Stimulated activated CD4-positive, alpha-beta T cell treated with anti-CD3 and anti-CD28 coated beads, Interleukin-1b, Interleukin-23, amount 100 ng/mL, for 24 hours (primary cell): ENCODE data around the gene KRT1.
"Not testable (repeated sequence)": the region's sequence is repeated elsewhere in the genome, so short reads cannot be mapped to it uniquely, and the experiment has no call there.

Experiments
- DNase-seq, 4 experiments: peaks; one replicate each; pipeline ENCODE4 v3.0.0-alpha.2; 2020; ENCODE audit warnings: low read depth in 4 of 4, low spot score in 1 of 4

KRT1 gene

DNA sequence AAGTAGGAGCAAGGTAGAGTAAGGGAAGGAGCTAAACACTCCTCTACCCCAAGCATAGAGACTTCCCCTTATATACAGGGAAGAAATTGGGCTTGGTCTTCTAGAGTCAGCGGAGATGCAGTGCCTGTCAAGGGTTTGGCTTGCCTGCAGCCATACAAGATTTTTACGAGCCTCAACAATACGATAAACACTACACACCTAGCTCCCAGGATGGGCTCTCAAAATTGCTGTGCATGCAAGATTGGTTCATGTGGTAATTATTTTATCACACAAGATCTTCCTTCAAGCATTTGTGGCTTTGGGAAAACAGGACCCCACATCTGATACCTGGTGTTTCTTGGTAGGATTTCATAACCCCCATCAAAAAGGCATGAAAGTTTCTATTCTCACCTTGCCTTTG lies at the start of gene KRT1:
Gene KRT1, minus strand, starts transcription at position 45 of the 400 bp plus-strand sequence. CDS start 59 bp downstream, outside the sequence.
- DNase-seq, result no peak

DNA sequence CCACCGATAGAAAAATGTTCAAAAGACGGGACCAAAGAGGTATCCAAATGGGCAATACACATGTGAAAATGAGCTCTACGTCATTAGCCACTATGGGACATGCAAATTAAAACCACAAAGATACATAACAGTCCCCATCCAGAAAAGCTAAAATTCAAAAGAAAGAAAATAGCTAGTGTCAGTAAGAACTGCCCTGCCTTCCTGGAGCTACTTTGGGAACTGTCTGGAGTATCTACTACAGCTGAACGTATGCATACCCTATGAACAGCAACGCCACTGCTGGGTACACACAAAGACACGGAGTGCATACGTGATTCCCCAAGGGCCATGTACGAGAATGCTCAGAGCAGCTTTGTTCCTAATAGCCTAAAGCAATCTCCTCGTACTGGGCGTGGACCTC lies 48.9 kb upstream of the KRT1 start:
- no peak for DNase-seq

DNA sequence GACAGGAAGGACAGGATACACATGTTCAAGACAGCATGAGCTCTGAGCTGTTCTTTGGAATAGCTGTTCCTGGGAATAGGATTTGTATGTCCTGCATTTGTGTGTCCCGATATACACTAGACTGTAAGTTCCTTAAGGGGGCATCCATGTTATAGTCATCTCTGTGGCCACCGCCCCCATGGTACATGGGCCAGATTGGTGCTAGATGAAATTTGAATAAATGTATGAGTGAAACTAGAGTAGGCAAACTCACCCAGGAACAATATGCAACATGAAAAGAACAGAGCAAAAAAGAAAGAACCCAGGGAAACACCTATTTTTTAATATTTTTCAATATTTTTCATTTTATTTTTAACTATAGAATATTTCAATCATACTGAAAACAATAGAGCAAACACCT lies 48.2 kb upstream of the KRT1 start:
- DNase-seq, result no peak

DNA sequence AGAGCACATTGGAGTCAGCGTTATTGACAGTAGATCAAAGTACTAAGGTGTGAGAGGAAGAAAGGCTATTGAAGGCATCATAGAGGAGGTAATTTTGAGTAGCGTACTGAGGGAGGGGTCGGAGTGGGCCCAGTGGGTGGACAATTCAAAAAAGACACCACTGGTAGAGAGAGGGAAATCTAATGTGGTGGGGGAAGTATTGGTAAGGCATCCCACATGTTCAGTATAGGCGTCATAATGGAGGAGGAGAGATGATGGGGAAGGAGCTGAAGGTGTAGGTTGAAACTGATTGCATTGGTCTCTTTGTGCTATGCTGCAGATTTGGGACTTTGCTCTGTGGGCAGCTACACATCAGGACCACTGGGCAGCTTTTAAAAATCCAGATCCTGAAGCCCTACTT lies 46.8 kb upstream of the KRT1 start:
- no peak for DNase-seq

DNA sequence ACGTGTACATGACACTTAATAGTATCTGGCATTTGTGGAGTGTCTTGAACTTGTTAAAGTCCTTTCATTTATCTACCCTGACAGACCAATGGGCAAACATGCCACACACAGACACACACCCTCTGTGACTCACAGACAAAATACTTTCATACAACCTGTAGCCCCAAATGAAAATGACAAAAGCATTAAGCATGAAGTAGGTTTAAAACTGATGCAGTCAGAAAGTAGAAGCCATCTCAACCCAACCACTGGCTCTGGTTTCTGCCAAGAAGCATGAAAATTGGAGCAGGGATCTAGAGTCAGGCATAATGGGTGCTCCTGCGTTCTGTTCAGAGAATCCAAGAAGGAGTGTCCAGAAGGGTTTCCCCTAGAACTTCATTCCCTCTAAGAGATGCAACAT lies 46.2 kb upstream of the KRT1 start:
- DNase-seq, result no peak

DNA sequence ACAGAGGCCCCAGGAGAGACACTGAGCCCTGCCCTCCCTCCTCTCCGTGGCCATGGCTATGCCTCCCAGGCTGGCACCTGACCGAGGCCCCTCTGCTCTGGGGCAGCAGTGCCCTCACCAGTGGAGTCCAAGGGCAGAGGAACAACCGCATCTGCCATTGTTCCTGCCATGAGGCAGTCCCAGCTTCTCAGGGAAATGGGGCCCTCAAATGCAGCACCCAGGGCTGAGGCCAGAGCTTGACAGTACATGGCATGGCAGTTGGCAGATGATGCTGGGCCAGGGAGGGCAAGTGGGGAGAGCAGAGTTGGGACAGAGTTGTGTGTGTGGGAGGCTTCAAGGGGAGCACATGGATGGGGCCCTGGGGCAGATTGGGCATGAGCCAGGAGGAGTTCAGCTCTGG lies 44.2 kb upstream of the KRT1 start:
- no peak for DNase-seq

DNA sequence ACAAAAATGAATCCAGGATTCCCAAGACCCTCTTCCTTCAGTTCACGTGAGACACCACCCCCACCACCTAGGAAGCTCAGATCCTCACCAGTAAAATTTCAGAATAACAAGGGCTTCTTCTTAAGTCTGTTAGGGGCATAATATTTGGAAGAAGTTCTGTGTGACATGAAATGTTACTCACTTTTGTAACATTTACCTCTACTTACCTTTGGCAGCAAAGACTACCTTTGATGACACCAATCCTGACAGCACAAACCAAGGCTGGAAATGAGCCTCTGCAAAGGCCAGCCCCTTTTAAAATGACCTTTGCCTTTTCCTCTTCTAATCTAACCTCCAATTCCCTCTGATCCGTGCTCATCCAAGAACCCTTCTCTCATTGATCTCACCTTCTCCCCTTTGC lies 42.5 kb upstream of the KRT1 start:
- no peak for DNase-seq

DNA sequence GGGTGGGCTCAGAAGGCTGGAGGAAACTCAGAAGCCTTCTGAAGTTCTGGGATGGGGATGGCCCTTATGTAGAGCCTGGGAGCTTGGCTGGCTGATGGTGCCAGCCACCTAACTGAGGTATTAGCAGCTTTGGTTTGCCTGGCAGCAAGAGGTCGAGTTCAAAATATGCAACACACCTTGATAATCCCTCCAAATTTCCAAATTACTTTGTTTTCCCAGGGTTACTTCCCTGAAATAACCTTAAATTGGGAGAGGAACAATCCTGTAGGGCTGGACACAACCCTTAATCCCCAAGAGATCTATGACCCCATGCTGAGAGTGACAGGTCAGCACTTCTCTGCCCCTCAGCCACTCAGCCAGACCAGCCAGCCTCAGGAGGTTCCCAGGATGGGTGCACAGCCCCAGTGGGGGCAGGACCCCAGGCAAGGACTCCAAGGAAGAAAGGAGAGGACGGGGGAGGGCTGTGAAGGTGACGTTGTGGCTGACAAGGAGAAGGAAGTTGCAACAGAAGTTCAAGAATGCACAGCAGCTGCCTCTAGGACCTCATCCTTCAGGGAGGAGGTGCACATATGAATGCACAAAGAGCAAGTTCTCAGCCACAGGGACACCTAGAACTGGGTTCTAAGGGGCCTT lies 41.7 kb upstream of the KRT1 start:
- no peak for DNase-seq

DNA sequence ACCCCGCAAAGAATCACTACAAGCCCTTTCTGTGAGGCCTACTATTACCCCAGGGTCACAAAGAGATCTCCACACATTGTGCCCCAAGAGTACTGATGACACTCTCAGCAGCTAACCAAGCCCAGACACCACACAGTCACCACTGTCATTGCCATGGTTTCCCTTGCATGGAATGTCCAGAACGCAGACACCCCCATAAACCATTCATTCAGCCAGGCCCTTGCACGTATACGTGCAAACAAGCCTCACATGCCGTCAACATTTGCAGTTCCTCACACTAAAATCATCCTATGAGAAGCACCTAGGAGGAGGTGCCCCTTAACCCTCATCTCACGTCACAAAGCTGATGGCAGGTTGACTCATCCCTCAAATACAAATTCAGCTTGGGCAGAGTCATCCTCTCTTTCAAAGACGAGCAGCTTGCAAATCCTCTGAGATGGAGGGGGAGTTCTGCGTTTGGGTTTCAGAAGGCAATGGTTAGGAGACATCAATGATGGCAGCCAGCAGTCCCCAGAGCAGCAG lies 40.2 kb upstream of the KRT1 start:
- DNase-seq, result no peak

DNA sequence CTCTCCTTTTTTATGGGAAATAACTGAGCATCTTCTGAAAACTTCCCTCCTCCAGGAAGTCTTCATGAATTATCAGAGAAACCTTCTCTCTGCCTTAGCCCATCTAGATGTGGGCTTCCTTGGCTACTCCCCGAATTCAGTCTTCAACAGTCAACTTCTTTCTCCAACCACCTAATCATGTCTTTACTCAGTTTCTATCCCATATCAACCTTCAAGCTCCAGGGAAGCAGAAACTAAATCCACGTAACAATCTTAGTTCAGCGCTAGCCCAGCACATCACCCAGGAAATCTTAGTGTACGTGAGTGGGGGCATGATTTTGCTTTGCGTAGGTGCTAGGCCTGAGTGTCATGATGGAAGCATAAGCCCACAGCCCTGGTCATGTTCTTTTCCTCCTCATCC lies 35.9 kb upstream of the KRT1 start:
- no peak for DNase-seq

DNA sequence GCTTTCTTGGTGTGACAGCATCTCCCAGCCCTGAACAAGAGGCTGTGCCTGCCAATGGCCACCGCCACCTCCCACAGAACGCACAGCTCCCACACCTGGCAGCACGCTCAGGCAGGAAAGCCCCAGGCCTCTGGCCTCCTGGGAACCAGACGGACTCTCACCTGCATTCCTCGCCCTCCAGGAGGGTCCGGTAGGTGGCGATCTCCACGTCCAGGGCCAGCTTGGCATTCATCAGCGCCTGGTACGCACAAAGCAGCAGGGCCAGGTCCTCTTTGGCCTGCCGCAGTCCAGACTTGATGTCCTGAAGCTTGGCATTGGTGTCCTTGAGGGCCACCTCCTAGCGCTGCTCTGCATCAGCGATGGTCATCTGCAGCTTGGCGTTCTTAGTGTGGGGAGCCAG lies 35.2 kb upstream of the KRT1 start:
- DNase-seq, result no peak

DNA sequence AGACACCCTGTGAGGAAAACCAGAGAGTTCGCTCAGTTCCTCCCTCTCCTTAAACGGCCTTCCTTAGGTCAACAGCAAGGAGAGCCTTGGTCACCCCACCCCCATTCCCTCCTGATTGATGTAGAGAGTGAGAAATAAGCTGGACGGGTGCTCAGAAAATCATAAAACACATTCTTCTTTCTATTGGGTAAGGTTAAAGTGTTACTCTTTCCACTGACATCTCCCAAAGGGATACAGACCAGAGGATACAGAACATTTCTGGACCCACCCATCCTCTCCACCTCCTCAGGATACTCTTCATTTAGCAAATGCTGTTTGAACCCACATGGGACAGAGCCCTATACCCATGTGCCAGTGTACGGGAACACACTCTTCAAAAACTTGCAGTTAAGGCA lies 34.7 kb upstream of the KRT1 start:
- DNase-seq, result no peak

DNA sequence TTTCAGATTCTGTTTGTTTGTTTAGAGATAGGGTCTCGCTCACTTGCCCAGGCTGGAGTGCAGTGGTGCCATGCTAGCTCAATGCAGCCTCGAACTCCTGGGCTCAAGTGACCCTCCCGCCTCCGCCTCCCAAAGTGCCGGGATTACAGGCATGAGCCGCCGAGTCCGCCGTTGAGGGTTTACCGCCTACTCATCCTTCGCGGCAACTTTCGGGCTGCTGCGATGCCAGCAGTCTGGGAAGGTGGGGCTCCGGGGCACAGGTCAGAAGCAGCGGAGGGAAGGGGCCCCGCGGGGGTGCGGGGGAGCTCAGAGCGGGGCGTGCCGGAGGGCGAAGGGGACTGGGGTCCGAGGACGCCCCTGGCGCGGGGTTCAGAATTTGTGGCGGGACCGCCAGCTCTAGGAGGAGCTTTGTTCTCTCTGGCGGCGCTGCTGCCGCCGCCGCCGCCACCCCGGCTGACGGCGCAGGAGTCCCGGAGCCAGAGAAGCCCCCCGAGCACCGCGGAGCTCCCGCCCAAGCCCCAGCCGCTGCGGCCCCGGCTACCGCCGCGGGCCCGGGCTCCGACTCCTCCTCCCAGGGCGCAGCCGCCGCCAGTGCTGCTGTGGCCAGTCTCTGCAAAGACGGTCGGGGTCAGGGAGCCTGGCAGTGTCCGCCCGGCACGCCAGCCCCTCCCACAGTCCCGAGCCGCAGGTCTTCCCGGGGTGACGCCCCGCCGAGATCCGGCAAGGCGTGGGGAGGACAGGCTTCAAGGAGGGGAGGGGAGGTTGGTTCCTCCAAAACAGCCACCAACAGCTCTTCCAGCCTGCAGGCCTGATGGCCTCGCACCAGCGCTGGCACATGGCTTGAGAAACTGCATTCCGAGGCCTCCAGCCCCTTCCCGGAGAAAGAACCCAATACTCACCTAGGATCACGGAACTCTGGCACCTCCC lies 34.0 kb upstream of the KRT1 start:
- DNase-seq, result peak in 1 of 4 experiments; percentile 17

DNA sequence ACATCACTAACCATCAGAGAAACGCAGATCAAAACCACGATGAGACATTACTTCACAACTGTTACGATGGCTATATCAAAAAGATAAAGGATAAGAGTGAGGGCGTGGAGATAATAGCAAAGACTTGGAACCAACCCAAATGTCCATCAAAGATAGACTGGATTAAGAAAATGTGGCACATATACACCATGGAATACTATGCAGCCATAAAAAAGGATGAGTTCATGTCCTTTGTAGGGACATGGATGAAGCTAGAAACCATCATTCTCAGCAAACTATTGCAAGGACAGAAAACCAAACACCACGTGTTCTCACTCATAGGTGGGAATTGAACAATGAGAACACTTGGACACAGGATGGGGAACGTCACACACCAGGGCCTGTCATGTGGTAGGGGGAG lies 31.9 kb upstream of the KRT1 start:
- DNase-seq, result not testable (repeated sequence)

DNA sequence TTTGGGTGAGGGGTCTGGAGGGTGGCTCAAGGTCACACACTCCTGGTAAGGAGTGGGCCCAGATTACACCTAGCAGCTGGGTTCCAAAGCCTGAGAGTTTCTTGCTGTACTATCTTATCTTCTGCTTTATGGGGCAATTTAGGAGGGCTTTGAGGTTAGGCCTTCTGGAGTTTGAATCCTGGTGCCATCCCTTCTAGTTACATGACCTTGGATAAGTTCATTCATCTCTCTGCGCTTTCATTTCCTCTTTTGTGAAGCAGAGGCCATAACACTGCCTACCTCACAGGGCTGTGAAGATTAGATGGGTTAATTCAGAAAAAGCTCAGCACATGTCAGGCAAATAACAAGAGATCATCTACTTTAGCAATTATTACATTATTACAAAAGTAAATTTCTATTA lies 30.5 kb upstream of the KRT1 start:
- DNase-seq, result no peak

DNA sequence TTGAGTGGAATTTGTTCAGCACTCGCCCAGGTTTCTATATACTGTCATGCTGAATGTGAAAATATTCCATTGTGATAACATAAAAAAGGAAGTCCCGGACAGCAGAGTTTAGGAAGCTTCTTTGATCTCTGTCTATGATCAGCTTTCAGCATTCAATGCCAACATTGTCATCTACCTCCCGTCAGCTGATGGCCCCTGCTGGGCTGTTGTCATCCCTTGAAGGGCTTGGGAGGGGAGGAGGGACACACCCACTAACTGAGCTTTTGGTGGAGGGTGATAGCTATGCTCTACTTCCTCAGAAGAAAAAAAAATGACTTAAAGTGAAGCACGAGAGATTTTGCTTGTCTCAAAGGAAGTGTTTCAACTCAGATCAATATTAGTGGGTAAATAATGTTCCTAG lies 27.8 kb upstream of the KRT1 start:
- DNase-seq, result no peak

DNA sequence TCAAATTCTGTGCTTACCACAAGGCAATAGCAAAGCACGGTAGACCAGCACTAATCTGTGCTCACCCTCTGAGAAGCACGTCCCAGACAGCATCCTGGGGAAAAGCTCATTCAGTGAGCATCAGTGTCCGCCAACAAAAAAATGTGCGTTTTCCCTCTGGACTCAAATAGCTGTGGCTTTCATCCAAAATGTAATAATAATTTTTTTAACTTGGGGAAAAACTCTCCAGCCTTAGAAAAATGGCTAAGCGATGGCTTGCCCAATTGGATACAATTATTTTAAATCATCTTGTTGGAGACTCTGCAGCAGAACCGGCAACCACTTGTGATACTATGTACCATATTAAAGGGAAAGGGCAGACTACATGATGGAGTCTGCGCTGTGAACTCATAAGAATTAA lies 24.3 kb upstream of the KRT1 start:
- DNase-seq, result no peak

DNA sequence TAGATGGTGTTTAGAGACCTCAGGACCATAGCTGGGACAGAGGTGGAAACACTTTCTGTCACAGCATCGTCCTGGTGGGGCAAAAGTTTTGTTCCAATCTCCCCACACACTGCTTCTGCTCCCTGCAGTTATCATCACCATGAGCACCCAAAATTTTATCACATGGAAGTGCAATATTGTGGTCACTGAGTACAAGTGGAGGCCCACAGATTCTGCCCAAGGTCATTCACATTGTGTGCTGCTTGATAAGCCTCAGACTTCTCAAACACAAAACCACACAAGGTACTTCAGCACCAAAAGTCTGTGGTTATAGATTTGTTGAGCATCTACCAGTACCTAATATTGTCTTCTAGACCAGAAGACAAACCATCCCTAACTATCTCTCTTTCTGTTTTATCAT lies 23.7 kb upstream of the KRT1 start:
- DNase-seq, result no peak

DNA sequence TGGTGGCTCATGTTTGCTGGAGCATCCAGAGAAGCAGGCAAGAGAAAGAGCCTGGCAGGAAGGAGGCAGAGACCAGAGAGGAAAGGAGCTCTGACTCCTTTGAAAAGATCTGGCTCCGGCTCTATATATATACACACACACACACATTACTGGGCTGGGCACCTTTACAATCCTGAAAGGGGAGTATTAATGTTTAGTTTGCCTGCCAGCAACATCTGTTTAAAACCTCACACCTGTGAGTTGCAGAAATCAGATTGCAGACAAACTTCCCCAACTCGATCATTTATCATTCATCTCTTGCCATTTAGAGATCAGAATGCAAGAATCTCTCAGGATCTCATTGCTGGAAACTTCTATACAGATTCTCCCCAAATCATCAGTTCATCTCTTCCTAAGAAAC lies 23.2 kb upstream of the KRT1 start, which contains the start of gene KRT77:
Gene KRT77, minus strand, starts transcription at position 101 of the 400 bp plus-strand sequence. Its CDS starts 90 bp downstream, at position 11.
- DNase-seq, result no peak

DNA sequence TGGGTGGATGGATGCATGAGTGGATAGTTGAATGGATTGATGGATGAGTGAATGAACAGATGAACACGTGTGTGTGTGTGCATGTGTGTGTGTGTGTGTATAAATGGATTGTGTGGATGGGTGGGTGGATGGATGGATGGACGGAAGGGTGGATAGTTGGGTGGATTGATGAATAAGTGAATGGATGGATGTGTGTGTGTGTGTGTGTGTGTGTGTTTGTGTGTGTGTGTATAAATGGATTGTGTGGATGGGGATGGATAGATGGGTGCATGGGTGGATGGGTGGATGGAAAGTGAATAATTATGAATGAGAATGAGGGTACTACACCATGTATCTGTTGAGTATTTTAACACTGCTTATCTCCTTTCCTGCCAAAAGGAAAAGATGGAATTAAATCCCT lies 22.1 kb upstream of the KRT1 start:
- no peak for DNase-seq

DNA sequence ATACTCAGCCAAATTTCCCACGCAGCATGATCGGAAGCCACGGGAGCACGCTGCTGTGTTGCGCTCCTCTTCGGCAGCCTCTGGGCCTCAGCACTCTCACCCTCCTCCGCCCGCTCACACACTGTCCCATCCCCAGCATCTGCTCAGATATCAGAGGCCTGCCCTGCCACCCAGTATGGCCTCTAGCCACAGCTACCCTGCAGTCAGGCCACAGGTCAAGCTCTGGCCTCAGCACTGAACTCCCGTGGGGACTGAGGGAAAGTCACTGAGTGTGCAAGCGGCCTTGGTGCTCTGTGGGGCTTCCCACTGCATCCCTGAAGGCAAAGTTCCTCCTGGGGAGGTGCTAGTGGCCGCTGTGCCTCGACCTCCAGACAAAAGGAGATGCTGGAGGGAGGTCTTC lies 21.1 kb upstream of the KRT1 start:
- no peak for DNase-seq

DNA sequence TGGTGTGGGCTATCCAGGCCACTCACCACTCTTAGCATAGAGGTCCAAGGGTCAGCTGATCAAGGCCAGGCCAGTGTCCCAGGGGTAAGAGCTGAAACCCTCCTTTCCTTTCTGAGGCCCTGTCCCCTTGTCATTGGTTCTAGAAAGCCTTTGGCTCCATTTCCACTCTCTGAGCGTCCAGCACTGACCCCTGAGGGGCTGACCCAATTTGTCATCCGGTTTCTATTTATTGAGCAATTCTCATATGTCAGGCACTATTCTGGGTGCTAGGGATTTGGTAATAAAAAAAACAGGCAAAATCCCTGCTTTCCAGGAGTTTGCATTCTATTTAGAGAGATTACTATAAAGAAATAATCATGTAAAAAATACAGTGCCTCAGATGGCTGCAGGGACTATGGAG lies 19.8 kb upstream of the KRT1 start:
- DNase-seq, result no peak
